MM.1S (cell line): ENCODE results near the gene EXOSC10.

Experiments used
- DNase-seq: peaks from one replicate; pipeline ENCODE4 v3.0.0-alpha.2; 2015
- H2AFZ ChIP-seq: fragments of 300-600 bp; sonication (generic); 2 replicates; pipeline ENCODE4 v1.6.0; 2016; ENCODE audit warnings: antibody characterized with exemption, low read length
- H3F3A ChIP-seq: fragments of 300-600 bp; sonication (generic); 2 replicates; pipeline ENCODE4 v1.6.1; 2016; ENCODE audit warnings: mild to moderate bottlenecking, antibody characterized with exemption, low read length, moderate library complexity, mixed read lengths; ENCODE audit not compliant: insufficient read depth
- H3K27ac ChIP-seq: fragments of 300-600 bp; sonication (generic); 2 replicates; pipeline ENCODE4 v1.5.1; 2016; ENCODE audit warnings: mild to moderate bottlenecking, low read length
- H3K27me3 ChIP-seq: fragments of 300-600 bp; sonication (generic); replicated peaks from 2 replicates; pipeline ENCODE4 v1.6.0; 2016; ENCODE audit warnings: low read length; ENCODE audit not compliant: insufficient read depth
- H3K36me3 ChIP-seq: fragments of 300-600 bp; sonication (generic); replicated peaks from 2 replicates; pipeline ENCODE4 v1.6.1; 2016; ENCODE audit warnings: mild to moderate bottlenecking, low read length, mixed read lengths; ENCODE audit not compliant: insufficient read depth
- H3K4me1 ChIP-seq: fragments of 300-600 bp; sonication (generic); 2 replicates; pipeline ENCODE4 v1.6.1; 2016; ENCODE audit warnings: low read length, mixed read lengths
- H3K4me2 ChIP-seq: fragments of 300-600 bp; sonication (generic); 2 replicates; pipeline ENCODE4 v1.6.0; 2016; ENCODE audit warnings: low read depth, low read length
- H3K4me3 ChIP-seq: fragments of 300-600 bp; sonication (generic); 2 replicates; pipeline ENCODE4 v1.5.1; 2016; ENCODE audit warnings: low read length, mixed read lengths
- H3K79me2 ChIP-seq: fragments of 300-600 bp; sonication (generic); 2 replicates; pipeline ENCODE4 v1.6.1; 2016; ENCODE audit warnings: mixed run types, low read length, mixed read lengths
- H3K9ac ChIP-seq: fragments of 300-600 bp; sonication (generic); 2 replicates; pipeline ENCODE4 v1.6.1; 2016; ENCODE audit warnings: low read length, mixed read lengths
- H3K9me2 ChIP-seq: fragments of 300-600 bp; sonication (generic); replicated peaks from 2 replicates; pipeline ENCODE4 v1.6.1; 2016; ENCODE audit warnings: mild to moderate bottlenecking, low read length, mixed read lengths; ENCODE audit not compliant: insufficient read depth
- H3K9me3 ChIP-seq: fragments of 300-600 bp; sonication (generic); replicated peaks from 2 replicates; pipeline ENCODE4 v1.6.1; 2016; ENCODE audit warnings: mild to moderate bottlenecking, low read length, mixed read lengths; ENCODE audit not compliant: insufficient read depth
- H4K20me1 ChIP-seq: fragments of 300-600 bp; sonication (generic); 2 replicates; pipeline ENCODE4 v1.6.1; 2016; ENCODE audit warnings: mild to moderate bottlenecking, low read length, moderate library complexity, mixed read lengths; ENCODE audit not compliant: insufficient read depth
- EZH2 ChIP-seq: fragments of 300-600 bp; sonication (generic); optimal IDR thresholded peaks from 2 replicates; pipeline ENCODE3; 2017; ENCODE audit warnings: low read depth, mild to moderate bottlenecking, antibody characterized with exemption, low read length, mixed read lengths
- EZH2phosphoT487 ChIP-seq: fragments of 300-600 bp; sonication (generic); IDR thresholded peaks from 2 replicates; pipeline ENCODE4 v1.6.1; 2018; ENCODE audit warnings: antibody characterized with exemption, low read length
- TF ChIP-seq, protein P1 (sequence below): fragments of 300-600 bp; sonication (generic); IDR thresholded peaks from 2 replicates; pipeline ENCODE4 v1.5.1; 2016; ENCODE audit warnings: antibody characterized with exemption, low read length, mixed read lengths

EXOSC10 gene

DNA sequence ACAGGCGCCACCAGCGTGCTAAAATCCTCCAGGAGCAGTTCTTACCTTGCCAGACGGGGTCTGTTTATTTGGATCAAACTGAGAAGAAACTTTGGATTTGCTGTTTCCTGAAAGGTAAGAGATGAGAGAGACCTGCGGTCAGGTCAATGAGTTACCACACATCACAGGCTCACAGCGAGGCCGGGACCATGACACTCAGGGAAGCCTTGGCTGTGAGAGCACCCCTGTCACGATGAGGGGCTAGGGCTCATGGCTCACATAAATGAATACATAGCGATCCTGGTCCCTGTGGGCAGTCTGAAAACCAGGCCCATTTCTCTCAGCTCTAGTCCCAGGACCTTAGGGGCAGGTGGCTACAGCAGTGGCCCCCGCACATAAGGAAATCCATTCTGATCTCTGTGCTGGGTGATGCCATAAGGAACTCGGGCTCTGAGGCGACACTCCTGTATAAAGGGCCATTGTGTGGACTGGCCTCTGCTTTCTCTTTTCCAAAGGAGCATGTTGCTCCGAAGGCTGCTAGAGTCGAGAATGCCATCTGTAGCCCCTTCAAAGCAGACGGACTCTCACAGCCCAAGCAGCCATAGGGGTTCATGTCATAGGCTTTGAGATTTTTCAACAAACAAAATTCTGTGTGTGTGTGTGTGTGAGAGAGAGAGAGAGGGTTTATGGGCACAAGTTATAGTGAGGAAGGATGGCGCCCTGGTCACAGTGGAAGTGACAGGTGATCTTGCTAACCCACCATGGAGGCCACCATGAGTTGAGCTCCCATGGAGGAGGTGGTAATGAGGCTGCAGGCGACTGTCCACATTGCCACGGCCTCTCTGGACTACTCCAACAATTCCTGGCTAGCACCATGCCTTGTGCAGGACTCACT is 30.8 kb downstream of the EXOSC10 start:
- Histone ChIP-seq H2AFZ (no peak overlapping the region), H3K36me3 (peaks cover 7% of the 10 kb centered on the region; the same call in 1 of the 2 replicates), H4K20me1 (no peaks in the 10 kb centered on the region), H3K4me2 (no peak overlapping the region), H3K9ac (no peak overlapping the region), H3K9me2 (no peaks in the 10 kb centered on the region), H3K9me3 (no peaks in the 10 kb centered on the region), H3K27ac (no peak overlapping the region), H3K27me3 (no peaks in the 10 kb centered on the region), H3K4me1 (no peaks in the 10 kb centered on the region), H3F3A (no peaks in the 10 kb centered on the region), H3K4me3 (no peak overlapping the region), H3K79me2 (no peaks in the 10 kb centered on the region)
- DNase-seq = no peak
- TF ChIP-seq EZH2 (no peak), EZH2phosphoT487 (no peak)
- TF ChIP-seq, protein P1, sequence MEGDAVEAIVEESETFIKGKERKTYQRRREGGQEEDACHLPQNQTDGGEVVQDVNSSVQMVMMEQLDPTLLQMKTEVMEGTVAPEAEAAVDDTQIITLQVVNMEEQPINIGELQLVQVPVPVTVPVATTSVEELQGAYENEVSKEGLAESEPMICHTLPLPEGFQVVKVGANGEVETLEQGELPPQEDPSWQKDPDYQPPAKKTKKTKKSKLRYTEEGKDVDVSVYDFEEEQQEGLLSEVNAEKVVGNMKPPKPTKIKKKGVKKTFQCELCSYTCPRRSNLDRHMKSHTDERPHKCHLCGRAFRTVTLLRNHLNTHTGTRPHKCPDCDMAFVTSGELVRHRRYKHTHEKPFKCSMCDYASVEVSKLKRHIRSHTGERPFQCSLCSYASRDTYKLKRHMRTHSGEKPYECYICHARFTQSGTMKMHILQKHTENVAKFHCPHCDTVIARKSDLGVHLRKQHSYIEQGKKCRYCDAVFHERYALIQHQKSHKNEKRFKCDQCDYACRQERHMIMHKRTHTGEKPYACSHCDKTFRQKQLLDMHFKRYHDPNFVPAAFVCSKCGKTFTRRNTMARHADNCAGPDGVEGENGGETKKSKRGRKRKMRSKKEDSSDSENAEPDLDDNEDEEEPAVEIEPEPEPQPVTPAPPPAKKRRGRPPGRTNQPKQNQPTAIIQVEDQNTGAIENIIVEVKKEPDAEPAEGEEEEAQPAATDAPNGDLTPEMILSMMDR = no peak

DNA sequence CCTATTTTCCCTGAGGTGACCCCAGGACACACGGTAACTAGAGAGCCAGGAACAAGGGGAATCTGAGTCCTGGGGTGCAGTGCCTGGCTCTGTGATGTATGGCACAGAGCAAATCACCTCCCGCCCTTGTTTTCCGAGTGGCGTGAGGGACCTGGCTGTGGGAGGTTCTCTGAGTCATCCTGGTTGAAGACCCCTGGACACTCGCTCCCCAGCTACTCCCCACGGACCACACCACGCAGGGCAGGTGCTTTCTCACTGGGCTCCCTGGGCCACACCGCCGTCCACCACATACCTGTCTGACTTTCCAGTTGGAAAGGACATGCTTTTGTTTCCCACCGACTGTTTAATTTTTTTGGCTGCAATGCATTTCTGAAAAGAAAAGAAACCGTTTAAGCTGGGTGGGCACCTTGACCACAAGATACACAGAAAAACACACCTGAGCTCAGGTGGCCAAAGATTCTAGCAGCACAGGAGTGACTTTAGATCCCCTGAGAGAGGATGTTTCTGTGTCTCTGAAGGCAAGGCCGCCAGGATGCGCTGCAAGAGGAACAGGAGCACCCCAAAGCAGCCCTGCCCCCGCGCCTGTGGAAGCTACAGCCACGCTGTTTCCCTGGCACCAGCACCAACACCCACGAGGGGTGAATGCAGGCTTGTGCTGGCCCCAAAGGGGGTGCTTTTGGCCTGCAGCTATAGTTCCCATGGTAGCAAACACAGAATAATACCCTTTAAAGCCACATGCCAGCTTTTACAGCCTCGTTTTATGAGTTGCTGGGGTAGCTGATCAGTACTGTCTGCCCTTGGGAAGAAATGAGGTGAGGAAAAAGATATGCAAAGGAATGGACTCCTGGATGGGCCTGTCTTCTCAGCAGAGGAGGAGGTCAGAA is 31.7 kb downstream of the EXOSC10 start:
- H3K27me3 ChIP-seq = no peaks in the 10 kb centered on the region
- peaks cover 1% of the 10 kb centered on the region; the same call in 1 of the 2 replicates for H3F3A ChIP-seq
- peaks cover 7% of the 10 kb centered on the region; the same call in 1 of the 2 replicates for H3K36me3 ChIP-seq
- DNase-seq = no peak
- H3K79me2 ChIP-seq = no peaks in the 10 kb centered on the region
- H3K9me3 ChIP-seq = no peaks in the 10 kb centered on the region
- no peak overlapping the region for H3K4me3 ChIP-seq
- H3K4me2 ChIP-seq = no peak overlapping the region
- no peak overlapping the region for H2AFZ ChIP-seq
- no peaks in the 10 kb centered on the region for H3K9me2 ChIP-seq
- H3K9ac ChIP-seq = no peak overlapping the region
- H3K27ac ChIP-seq = no peak overlapping the region
- TF ChIP-seq, protein P1 = no peak
- TF ChIP-seq EZH2phosphoT487 = no peak
- no peak for TF ChIP-seq EZH2
- H4K20me1 ChIP-seq = no peaks in the 10 kb centered on the region
- no peaks in the 10 kb centered on the region for H3K4me1 ChIP-seq

DNA sequence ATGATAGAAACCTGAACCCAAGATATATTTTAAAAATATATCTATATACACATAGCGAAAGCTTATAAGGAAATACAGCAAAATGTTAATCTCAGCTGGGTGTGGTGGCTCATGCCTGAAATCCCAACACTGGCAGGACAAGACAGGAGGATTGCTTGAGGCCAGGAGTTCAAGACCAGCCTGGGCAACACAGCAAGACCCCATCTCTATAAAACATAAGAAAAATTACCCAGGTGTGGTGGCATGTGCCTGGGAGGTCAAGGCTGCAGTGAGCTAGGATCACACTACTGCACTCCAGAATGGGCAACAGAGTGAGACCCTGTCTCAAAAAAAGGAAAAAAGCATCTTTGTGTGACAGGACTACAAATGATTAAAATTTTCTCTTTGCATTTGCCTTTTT is 33.9 kb downstream of the EXOSC10 start:
- TF ChIP-seq EZH2phosphoT487 = no peak
- TF ChIP-seq, protein P1 = no peak
- no peak for TF ChIP-seq EZH2
- H3K27ac ChIP-seq = no peak overlapping the region
- no peak overlapping the region for H3K9ac ChIP-seq
- H3K79me2 ChIP-seq = peaks cover 10% of the 10 kb centered on the region
- peaks cover 4% of the 10 kb centered on the region; the same call in 1 of the 2 replicates for H3F3A ChIP-seq
- H3K27me3 ChIP-seq = no peaks in the 10 kb centered on the region
- H3K9me3 ChIP-seq = no peaks in the 10 kb centered on the region
- H3K4me3 ChIP-seq = no peak overlapping the region
- H3K36me3 ChIP-seq = peaks cover 7% of the 10 kb centered on the region; the same call in 1 of the 2 replicates
- no peak overlapping the region for H3K4me2 ChIP-seq
- DNase-seq = no peak
- H2AFZ ChIP-seq = no peak overlapping the region
- no peaks in the 10 kb centered on the region for H3K9me2 ChIP-seq
- no peaks in the 10 kb centered on the region for H4K20me1 ChIP-seq
- peaks cover 8% of the 10 kb centered on the region; the same call in 1 of the 2 replicates for H3K4me1 ChIP-seq
